BLaER1 treated with 17β-estradiol and CSF1 and Interleukin-3, amounts not matched to agents 10 nM and 100 nM (cell line): Measurements from ENCODE around the gene ZNF141.

Experiments
- H3K27ac ChIP-seq, 11 experiments: shearing (Covaris generic); formaldehyde crosslinking; 2 replicates each; pipeline ENCODE4 v1.8.1; 2022
- H3K27me3 ChIP-seq, 11 experiments: shearing (Covaris generic); formaldehyde crosslinking; 2 replicates each; pipeline ENCODE4 v1.8.1; 2022
- H3K36me3 ChIP-seq, 11 experiments: shearing (Covaris generic); formaldehyde crosslinking; 2 replicates each; pipeline ENCODE4 v1.8.1; 2022
- H3K4me1 ChIP-seq, 10 experiments: shearing (Covaris generic); formaldehyde crosslinking; 2 replicates each; pipeline ENCODE4 v1.8.1; 2022
- H3K4me2 ChIP-seq, 11 experiments: shearing (Covaris generic); formaldehyde crosslinking; 2 replicates each; pipeline ENCODE4 v1.8.1; 2022
- H3K4me3 ChIP-seq, 10 experiments: shearing (Covaris generic); formaldehyde crosslinking; 2 replicates each; pipeline ENCODE4 v1.8.1; 2022
- H3K9ac ChIP-seq, 11 experiments: shearing (Covaris generic); formaldehyde crosslinking; 2 replicates each; pipeline ENCODE4 v1.8.1; 2022
- H3K9me3 ChIP-seq, 11 experiments: shearing (Covaris generic); formaldehyde crosslinking; replicated peaks in 1 of 11; 2 replicates each; pipeline ENCODE4 v1.8.1; 2022
- H4K20me1 ChIP-seq, 11 experiments: shearing (Covaris generic); formaldehyde crosslinking; 2 replicates each; pipeline ENCODE4 v1.8.1; 2022
- Cebpa-rat ChIP-seq, 11 experiments: shearing (Covaris generic); IDR thresholded peaks; 2 replicates each; pipeline ENCODE4 v1.8.1; 2022

ZNF141 gene

DNA sequence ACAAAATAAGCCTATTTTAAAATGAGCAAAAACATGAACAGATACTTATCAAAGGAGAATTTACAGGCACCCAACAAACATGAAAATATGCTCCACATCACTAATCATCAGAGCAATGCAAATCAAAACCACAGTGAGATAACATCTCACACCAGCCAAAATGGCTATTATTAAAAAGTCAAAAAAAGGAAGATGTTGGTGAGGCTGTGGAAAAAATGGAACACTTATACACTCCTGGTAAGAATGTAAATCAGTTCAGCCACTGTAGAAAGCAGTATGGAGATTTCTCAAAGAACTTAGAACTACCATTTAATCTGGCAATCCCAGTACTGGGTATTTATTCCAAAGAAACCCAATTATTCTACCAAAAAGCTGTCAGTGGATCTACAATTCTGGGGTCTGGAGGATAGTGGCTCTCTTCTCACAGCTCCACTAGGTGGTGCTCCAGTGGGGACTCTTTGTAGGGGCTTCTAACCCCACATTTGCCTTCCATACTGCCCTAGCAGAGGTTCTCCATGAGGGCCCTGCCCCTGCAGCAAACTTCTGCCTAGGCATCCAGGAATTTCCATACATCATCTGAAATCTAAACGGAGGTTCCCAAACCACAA is 23.2 kb upstream of the ZNF141 start:
- H3K4me3 ChIP-seq, result no peak overlapping the region; a peak in 1 of 20 replicates
- peak overlapping the region in 6 of 11 experiments; percentile 4 to 49 (median 20); a peak in 9 of 22 replicates for H3K4me2 ChIP-seq
- H3K27ac ChIP-seq, result no peak overlapping the region
- H3K36me3 ChIP-seq, result no peaks in the 10 kb centered on the region
- H4K20me1 ChIP-seq, result no peaks in the 10 kb centered on the region
- peaks cover 0 to 25% (median 9%) of the 10 kb centered on the region in 10 experiments; a peak in 9 of 20 replicates for H3K4me1 ChIP-seq
- peaks cover 0 to 4% (median 0%) of the 10 kb centered on the region in 11 experiments; a peak in 2 of 22 replicates for H3K27me3 ChIP-seq
- no peak overlapping the region for H3K9ac ChIP-seq
- no peak for TF ChIP-seq Cebpa-rat (IDR thresholded peaks at IDR 0.05)
- H3K9me3 ChIP-seq, result peaks cover 89 to 100% (median 97%) of the 10 kb centered on the region in 11 experiments

DNA sequence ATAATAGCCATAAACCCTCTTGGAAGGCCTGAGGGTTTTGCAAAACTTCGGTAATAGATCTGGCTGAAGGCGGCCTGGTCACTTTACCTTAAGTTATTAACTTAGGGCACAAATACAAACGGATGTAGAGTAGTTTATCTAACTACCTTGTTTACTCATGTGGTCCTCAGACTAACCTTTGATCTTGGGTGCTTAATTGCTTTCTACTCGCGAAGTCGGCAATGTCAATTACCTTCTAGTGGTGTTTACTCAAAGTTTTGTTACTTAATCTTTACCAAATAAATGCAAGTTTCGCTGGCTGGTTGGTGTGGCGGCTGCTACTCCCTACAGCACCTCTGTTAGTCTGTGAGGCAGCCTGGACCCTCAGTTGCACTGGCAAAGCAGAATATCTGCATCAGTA is 8.9 kb upstream of the ZNF141 start:
- Histone ChIP-seq H4K20me1 (no peaks in the 10 kb centered on the region), H3K4me2 (no peak overlapping the region), H3K4me3 (no peak overlapping the region), H3K27ac (no peak overlapping the region), H3K4me1 (no peaks in the 10 kb centered on the region), H3K27me3 (no peaks in the 10 kb centered on the region), H3K36me3 (no peaks in the 10 kb centered on the region; a peak in 1 of 22 replicates), H3K9ac (no peak overlapping the region), H3K9me3 (peaks cover 59 to 97% (median 87%) of the 10 kb centered on the region in 11 experiments)
- TF ChIP-seq Cebpa-rat (IDR thresholded peaks at IDR 0.05), result no peak

DNA sequence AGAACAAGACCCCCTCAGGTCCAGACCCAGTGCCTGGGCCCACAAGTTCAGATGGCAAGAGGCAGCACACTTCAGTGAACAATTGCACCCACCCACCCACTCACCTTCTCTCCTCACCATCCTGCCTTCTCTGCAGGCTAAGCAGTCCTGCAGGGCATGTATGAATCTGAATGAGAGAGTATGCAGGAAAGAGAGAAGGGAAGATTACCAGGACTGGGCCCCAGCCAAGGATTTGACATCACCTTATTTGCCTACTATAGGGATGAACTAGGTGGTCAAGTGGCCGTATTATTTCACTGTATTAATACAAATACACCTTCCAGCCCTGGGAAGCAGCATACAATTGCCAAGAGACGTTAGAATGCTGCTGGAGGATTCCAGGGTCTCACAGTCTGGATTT is 2.1 kb upstream of the ZNF141 start:
- Histone ChIP-seq H3K36me3 (peaks cover 18 to 22% (median 20%) of the 10 kb centered on the region in 11 experiments), H3K4me2 (no peak overlapping the region), H3K27ac (no peak overlapping the region), H3K9ac (no peak overlapping the region), H3K4me1 (peaks cover 6 to 13% (median 8%) of the 10 kb centered on the region in 10 experiments; a peak in 15 of 20 replicates), H4K20me1 (no peaks in the 10 kb centered on the region), H3K9me3 (peaks cover 64 to 95% (median 85%) of the 10 kb centered on the region in 11 experiments), H3K27me3 (peaks cover 0 to 26% (median 15%) of the 10 kb centered on the region in 11 experiments; a peak in 11 of 22 replicates), H3K4me3 (no peak overlapping the region)
- no peak for TF ChIP-seq Cebpa-rat (IDR thresholded peaks at IDR 0.05)

DNA sequence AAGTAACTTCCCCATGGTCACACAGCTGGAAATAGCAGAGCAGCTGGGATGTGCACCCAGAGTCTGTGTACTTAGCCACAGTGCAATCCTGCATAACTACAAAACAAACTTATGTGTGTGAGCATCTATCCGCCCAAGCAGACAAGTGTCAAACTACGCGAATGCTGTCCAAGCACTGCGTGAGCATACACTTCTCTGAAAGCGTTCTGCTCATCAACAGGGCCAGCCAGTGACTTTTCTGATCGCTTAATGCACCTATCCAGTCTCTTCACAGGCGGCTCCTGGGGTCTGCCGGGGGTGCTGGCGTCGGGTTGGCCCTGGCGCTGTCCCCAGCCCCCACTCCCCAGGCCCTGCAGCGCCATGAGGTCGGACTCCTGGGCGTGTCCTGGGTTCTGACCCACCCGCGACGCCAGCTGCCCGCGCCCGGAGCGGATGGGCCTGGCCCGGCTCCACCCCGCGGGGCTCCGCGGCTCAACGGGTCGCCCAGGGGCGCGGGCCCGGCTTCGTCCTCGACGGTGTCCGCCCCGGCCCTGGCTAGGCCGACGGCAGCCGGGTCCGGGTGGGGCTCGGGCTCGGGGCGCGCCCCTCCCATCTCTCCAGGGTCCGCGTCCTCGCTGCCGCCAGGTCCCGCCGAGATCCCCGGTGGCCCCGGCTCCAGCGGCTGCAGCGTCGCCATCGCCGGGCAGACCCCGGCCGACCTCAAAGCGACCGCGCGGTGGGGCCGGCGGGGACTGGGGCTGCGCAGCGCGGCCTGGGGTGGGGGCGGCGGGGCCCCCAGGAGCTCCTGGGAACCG is 1.3 kb upstream of the ZNF141 start:
- H3K4me1 ChIP-seq, result peaks cover 6 to 13% (median 8%) of the 10 kb centered on the region in 10 experiments; a peak in 15 of 20 replicates
- H3K36me3 ChIP-seq, result peaks cover 26 to 30% (median 28%) of the 10 kb centered on the region in 11 experiments
- peaks cover 0 to 26% (median 15%) of the 10 kb centered on the region in 11 experiments; a peak in 11 of 22 replicates for H3K27me3 ChIP-seq
- peaks cover 72 to 96% (median 86%) of the 10 kb centered on the region in 11 experiments for H3K9me3 ChIP-seq
- TF ChIP-seq Cebpa-rat (IDR thresholded peaks at IDR 0.05), result no peak
- H4K20me1 ChIP-seq, result no peaks in the 10 kb centered on the region
- no peak overlapping the region; a peak in 1 of 22 replicates for H3K9ac ChIP-seq
- H3K4me2 ChIP-seq, result peak overlapping the region in 3 of 11 experiments; percentile 53 to 90 (median 76); a peak in 5 of 22 replicates
- H3K27ac ChIP-seq, result peak overlapping the region in 1 of 11 experiments; percentile 90; a peak in 1 of 22 replicates
- H3K4me3 ChIP-seq, result peak overlapping the region; percentile 83 to 97 (median 94); a peak in 16 of 20 replicates

DNA sequence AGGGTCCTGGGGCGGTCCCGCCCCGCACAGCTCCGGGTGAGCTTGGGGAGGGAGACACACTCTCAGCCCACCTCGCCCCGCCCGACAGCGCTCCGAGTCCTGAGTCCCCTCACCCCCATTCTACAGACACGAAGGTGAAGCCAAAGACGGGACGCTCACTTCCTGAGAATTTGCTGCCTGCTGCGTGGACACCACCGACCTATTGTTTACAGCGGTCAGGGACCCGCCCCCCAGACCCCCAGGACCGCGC is 796 bp upstream of the ZNF141 start:
- Histone ChIP-seq H3K4me1 (peaks cover 6 to 13% (median 8%) of the 10 kb centered on the region in 10 experiments; a peak in 15 of 20 replicates), H3K27ac (peak overlapping the region; percentile 77 to 94 (median 88); a peak in 20 of 22 replicates), H3K36me3 (peaks cover 31 to 35% (median 33%) of the 10 kb centered on the region in 11 experiments), H3K27me3 (peaks cover 0 to 26% (median 15%) of the 10 kb centered on the region in 11 experiments; a peak in 11 of 22 replicates), H3K9me3 (peaks cover 73 to 96% (median 87%) of the 10 kb centered on the region in 11 experiments), H4K20me1 (no peaks in the 10 kb centered on the region), H3K4me2 (peak overlapping the region; percentile 53 to 90 (median 76); a peak in 21 of 22 replicates), H3K9ac (peak overlapping the region; percentile 67 to 94 (median 90); a peak in 21 of 22 replicates), H3K4me3 (peak overlapping the region; percentile 83 to 97 (median 94))
- TF ChIP-seq Cebpa-rat (IDR thresholded peaks at IDR 0.05), result no peak

DNA sequence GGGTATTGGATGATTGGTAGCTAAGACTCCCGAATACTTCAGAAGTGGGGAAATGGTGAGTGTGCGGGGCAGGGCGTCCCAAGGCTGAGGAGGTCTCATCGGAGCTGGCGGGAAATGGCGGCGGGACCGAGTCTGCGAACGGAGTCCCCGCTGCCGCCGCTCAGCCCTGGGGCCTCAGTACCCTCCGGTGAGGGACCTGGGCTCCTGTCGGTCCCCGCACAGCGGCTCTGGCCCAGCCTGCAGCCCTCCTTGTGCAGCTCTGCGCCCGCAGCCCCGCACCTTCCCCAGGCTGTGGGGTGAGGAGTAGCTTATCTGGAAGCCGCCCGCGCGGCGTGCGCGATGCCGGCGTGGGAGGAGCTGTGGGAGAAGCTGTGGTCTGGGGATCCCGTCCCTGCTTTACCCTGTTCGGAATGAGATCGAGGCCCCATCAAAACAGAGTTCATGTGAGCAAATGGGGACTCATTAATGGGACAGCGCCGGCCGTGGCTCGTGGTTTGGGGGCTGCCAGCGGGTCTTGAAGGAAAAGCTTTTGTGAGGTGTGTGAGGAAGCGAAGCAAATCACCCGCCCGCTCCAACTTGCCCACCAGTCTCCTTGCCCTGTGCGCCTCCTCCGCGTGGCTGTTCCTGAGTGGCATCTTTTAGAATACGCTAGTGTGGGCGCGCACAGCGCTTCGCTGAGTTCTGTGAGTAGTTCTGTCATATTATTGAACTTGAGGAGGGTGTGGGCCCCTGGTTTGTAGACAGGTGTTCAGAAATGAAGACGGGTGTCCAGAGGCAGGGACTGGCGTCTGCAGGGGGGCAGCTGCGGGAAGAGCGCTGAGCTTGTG is 531 bp downstream of the ZNF141 start:
- peak overlapping the region; percentile 83 to 97 (median 94) for H3K4me3 ChIP-seq
- peaks cover 75 to 96% (median 89%) of the 10 kb centered on the region in 11 experiments for H3K9me3 ChIP-seq
- TF ChIP-seq Cebpa-rat (IDR thresholded peaks at IDR 0.05), result no peak
- H3K4me1 ChIP-seq, result peaks cover 6 to 13% (median 8%) of the 10 kb centered on the region in 10 experiments; a peak in 15 of 20 replicates
- no peaks in the 10 kb centered on the region for H4K20me1 ChIP-seq
- peak overlapping the region; percentile 81 to 94 (median 88) for H3K27ac ChIP-seq
- H3K36me3 ChIP-seq, result peaks cover 44 to 48% (median 46%) of the 10 kb centered on the region in 11 experiments
- peaks cover 0 to 26% (median 15%) of the 10 kb centered on the region in 11 experiments; a peak in 11 of 22 replicates for H3K27me3 ChIP-seq
- peak overlapping the region; percentile 68 to 91 (median 86) for H3K4me2 ChIP-seq
- H3K9ac ChIP-seq, result peak overlapping the region; percentile 87 to 94 (median 91)

DNA sequence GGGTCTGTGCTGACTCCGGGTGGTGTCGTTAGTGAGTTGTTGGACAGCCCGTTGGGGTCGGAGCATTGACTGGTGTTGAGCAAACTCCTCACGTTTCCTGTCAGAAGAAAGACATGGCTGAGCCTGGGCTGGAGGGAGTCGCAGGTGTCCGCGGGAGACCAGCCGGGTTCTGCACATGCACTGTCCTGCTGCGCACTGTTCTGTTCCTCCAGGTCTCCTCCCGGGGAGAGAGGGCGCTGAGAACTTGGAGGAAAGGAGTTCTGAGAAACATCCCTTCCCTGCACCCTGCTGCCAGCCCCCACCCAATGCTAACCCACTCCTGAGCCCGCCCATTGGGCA is 1.1 kb downstream of the ZNF141 start:
- Histone ChIP-seq H3K9ac (peak overlapping the region; percentile 87 to 94 (median 91); a peak in 21 of 22 replicates), H3K27ac (peak overlapping the region in 10 of 11 experiments; percentile 83 to 94 (median 89); a peak in 17 of 22 replicates), H3K4me3 (peak overlapping the region; percentile 83 to 97 (median 94)), H3K4me2 (peak overlapping the region; percentile 68 to 91 (median 86)), H4K20me1 (no peaks in the 10 kb centered on the region), H3K36me3 (peaks cover 50 to 54% (median 52%) of the 10 kb centered on the region in 11 experiments), H3K9me3 (peaks cover 80 to 98% (median 89%) of the 10 kb centered on the region in 11 experiments), H3K27me3 (peaks cover 0 to 26% (median 15%) of the 10 kb centered on the region in 11 experiments; a peak in 11 of 22 replicates), H3K4me1 (peaks cover 6 to 13% (median 8%) of the 10 kb centered on the region in 10 experiments; a peak in 15 of 20 replicates)
- no peak for TF ChIP-seq Cebpa-rat (IDR thresholded peaks at IDR 0.05)

DNA sequence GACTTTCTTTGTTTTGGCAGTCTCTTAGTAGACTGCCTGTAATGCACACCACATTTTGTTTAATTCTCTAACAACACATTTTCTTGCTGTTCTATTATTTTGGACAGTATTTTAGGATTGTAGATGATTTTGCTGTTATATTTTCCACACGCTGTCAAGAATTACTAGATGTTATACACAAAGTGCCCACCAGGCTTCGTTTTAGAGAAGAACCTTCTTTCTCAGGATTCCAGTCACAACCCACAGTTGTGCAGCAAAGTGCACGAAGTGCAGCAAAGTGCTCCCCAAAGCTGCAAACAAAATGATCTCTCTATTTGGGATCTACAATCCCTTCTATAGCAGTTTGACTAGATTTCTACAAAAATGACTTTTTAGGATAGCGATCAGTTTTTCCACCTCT is 2.4 kb downstream of the ZNF141 start:
- Histone ChIP-seq H3K36me3 (peaks cover 63 to 67% (median 65%) of the 10 kb centered on the region in 11 experiments), H3K4me1 (peaks cover 6 to 13% (median 8%) of the 10 kb centered on the region in 10 experiments; a peak in 15 of 20 replicates), H3K9ac (no peak overlapping the region), H3K9me3 (peaks cover 89 to 100% (median 94%) of the 10 kb centered on the region in 11 experiments), H4K20me1 (no peaks in the 10 kb centered on the region), H3K27me3 (peaks cover 0 to 26% (median 15%) of the 10 kb centered on the region in 11 experiments; a peak in 11 of 22 replicates), H3K4me2 (no peak overlapping the region), H3K4me3 (peak overlapping the region in 7 of 10 experiments; percentile 1 to 95 (median 83); a peak in 7 of 20 replicates), H3K27ac (no peak overlapping the region)
- no peak for TF ChIP-seq Cebpa-rat (IDR thresholded peaks at IDR 0.05)
